HG02981 (cell line): ENCODE measurements around the gene MUS81.

Source experiments
- ATAC-seq: cut with Tn5 transposase; IDR thresholded peaks from one replicate; pipeline ENCODE4 v1.9.1; 2021; ENCODE audit warnings: mild to moderate bottlenecking, moderate library complexity; ENCODE audit not compliant: unreplicated experiment

The MUS81 gene

DNA sequence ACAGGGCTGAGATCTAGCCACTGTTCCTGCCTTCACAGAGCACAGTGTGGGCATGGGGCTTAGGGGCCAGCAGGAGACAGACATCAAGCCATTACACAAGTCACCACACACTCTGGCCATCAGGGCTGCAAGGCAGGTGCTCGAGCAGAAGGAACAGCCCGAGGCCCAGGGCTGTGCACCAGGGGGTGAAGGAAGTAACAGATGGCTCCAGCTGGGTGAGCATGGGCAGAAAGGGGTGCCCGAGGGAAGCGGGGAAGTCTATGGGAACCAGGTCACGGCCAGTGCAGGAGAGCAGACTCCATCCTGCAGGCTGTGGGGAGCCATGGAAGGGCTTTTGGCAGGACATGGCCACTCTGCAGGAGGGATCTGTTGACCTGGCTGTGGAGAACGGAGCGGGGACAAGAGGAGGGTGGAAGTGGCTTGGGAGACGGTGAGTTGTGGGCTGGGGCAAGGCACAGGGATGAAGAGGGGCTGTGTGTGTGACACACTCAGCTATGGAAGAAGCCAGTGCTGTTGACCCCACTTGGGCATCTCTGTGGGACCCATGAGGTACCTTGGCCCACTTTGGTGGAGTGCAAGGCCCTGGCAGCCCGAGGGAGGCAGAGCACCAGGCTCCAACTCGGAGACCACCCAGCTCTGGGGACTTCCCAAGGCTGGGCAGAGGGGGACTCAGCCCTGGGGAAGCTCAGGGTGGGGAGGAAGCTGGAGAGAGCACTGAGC is 55.0 kb downstream of the MUS81 start:
- ATAC-seq = no peak

DNA sequence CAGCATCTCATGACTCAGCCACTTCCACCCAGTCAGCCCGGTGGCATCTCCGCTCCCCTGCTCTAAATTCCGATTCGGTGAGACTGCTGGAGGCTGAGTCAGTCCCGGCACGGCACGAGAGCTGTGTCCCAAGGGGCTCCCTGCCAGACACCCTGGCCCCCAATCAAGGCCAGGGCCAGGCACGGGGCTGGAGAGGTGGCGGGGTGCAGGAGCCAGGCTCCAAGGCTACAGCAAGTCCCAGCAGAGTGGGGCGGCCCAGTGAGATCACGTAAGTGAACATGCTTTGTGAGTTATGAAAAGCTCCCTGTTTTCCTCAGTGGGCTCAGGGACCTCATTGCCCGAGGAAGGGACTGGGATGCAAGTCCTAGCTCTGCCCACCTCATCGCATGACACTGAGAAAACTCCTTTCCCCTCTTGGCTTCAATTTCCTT is 55.6 kb downstream of the MUS81 start:
- ATAC-seq = no peak
